ENCODE results near the gene PPP4C.

Gene PPP4C

GRCh38 chr16:30069611-30070462 is 6.0 kb upstream of the PPP4C start:
- no peak overlapping the region for H3K4me3 ChIP-seq (ENCODE audit: low read depth, low read length)
- TF ChIP-seq CTCF (IDR thresholded peaks at IDR 0.05; ENCODE audit: borderline replicate concordance, insufficient read depth, low read depth, low read length): no peak

GRCh38 chr16:30070490-30070889 is 5.3 kb upstream of the PPP4C start:
- no peak overlapping the region for H3K4me3 ChIP-seq (ENCODE audit: low read depth, low read length)
- no peak for TF ChIP-seq CTCF (IDR thresholded peaks at IDR 0.05; ENCODE audit: borderline replicate concordance, insufficient read depth, low read depth, low read length)

GRCh38 chr16:30076276-30076791 is 540 bp downstream of the PPP4C start:
- no peak for TF ChIP-seq CTCF (IDR thresholded peaks at IDR 0.05; ENCODE audit: borderline replicate concordance, insufficient read depth, low read depth, low read length)
- peak overlapping the region; percentile 73 for H3K4me3 ChIP-seq (ENCODE audit: low read depth, low read length)

GRCh38 chr16:30077656-30078055 is 1.9 kb downstream of the PPP4C start:
- no peak for TF ChIP-seq CTCF (IDR thresholded peaks at IDR 0.05; ENCODE audit: borderline replicate concordance, insufficient read depth, low read depth, low read length)
- no peak overlapping the region for H3K4me3 ChIP-seq (ENCODE audit: low read depth, low read length)

- TF ChIP-seq CTCF (IDR thresholded peaks at IDR 0.05; ENCODE audit: borderline replicate concordance, insufficient read depth, low read depth, low read length): no peak
- no peak overlapping the region for H3K4me3 ChIP-seq (ENCODE audit: low read depth, low read length)
Measured at GRCh38 chr16:30078744-30079143, 3.0 kb downstream of the PPP4C start.

GRCh38 chr16:30079480-30079879 is 3.7 kb downstream of the PPP4C start:
- no peak overlapping the region for H3K4me3 ChIP-seq (ENCODE audit: low read depth, low read length)
- no peak for TF ChIP-seq CTCF (IDR thresholded peaks at IDR 0.05; ENCODE audit: borderline replicate concordance, insufficient read depth, low read depth, low read length)

- H3K4me3 ChIP-seq (ENCODE audit: low read depth, low read length): no peak overlapping the region
- TF ChIP-seq CTCF (IDR thresholded peaks at IDR 0.05; ENCODE audit: borderline replicate concordance, insufficient read depth, low read depth, low read length): no peak
Measured at GRCh38 chr16:30082545-30083090, 6.8 kb downstream of the PPP4C start.
